GM18867 (cell line): ENCODE measurements around the gene PHF14.
"Not testable (repeated sequence)": the region's sequence is repeated elsewhere in the genome, so short reads cannot be mapped to it uniquely, and the experiment has no call there.

Source experiments
- ATAC-seq: cut with Tn5 transposase; IDR thresholded peaks from one replicate; pipeline ENCODE4 v1.9.1; 2021; ENCODE audit warnings: mild to moderate bottlenecking, moderate library complexity; ENCODE audit not compliant: unreplicated experiment

PHF14 gene, protein sequence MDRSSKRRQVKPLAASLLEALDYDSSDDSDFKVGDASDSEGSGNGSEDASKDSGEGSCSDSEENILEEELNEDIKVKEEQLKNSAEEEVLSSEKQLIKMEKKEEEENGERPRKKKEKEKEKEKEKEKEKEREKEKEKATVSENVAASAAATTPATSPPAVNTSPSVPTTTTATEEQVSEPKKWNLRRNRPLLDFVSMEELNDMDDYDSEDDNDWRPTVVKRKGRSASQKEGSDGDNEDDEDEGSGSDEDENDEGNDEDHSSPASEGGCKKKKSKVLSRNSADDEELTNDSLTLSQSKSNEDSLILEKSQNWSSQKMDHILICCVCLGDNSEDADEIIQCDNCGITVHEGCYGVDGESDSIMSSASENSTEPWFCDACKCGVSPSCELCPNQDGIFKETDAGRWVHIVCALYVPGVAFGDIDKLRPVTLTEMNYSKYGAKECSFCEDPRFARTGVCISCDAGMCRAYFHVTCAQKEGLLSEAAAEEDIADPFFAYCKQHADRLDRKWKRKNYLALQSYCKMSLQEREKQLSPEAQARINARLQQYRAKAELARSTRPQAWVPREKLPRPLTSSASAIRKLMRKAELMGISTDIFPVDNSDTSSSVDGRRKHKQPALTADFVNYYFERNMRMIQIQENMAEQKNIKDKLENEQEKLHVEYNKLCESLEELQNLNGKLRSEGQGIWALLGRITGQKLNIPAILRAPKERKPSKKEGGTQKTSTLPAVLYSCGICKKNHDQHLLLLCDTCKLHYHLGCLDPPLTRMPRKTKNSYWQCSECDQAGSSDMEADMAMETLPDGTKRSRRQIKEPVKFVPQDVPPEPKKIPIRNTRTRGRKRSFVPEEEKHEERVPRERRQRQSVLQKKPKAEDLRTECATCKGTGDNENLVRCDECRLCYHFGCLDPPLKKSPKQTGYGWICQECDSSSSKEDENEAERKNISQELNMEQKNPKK

DNA sequence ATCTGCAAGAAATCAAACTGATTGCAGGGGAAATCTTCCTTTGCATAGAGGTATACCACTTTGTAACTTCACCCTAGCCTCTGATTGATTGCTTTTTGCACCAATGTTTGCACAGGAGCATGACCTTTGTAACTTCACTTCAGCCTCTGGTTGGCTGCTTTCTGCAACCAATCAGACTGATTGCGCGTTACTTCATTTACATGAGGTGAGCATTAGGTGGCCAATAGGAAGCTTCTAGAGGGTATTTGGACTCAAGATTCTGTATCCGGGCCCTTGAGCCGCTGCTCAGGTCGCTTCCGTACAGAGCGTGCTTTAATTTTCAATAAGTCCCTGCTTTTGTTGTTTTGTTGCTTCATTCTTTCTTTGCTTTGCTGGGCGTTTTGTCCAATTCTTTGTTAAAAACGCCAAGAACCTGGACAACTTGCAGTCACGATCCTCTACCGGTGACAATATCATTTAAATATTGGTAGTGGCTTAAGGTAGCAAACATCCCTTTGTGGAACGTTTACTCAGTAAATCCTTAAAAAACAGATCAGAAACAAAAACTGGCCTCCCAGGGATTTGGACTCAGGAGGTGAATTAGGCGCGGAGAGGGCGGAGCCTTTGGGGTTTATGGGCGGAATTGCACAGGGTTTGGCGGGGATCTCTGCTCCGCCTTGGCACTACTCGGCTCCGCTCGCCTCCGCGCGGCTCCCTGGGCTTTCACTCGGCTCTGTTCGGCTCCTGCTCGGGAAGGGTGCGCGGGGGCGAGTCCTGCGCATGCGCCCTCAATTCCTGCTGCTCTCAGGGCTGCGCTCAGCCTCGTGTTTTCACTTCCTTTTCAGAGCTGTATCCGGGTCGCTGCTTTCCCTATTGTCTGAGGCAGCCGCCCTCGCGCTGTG, at the start of gene PHF14:
PHF14 (plus strand) TSS at position 812 of the 881 bp plus-strand sequence. CDS start 452 bp downstream, outside the sequence.
- peak; percentile 96 for ATAC-seq

DNA sequence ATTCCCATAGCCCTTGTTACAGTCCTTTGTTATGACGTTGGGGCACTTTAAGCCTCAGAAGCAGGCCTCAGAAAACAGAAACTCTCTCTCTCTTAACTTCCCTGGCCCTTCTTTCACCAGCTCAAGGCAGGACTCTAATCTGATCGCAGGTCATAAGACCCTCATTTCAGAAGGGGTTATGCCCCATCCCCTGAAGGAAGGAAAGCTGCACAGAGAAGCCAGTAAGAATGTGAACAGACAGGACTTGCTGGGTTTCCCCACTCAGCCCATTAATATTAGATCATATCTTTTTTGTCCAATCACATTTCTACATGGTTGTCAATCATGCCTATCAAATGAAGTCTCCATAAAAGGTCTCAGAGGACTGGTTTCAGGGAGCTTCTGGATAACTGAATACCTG, 49.3 kb upstream of the PHF14 start:
- ATAC-seq: no peak

DNA sequence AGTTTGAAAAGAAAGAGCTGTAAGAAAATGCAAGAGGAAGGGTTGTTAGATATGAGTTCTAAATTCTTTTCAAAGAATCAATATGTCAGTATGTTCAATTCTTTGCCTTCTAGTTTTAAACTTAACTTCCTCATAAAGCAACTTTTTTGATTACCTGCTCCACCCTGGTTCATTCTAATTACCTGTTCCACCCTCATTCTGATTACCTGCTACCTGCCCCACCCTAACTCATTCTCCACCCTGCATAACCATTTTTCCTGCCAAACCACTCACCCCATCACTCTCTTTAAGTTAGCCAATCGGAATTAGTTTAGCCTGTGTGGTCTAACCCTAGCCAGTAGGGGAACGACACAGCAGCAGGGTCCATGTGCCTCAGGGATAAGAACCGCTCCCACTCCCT, 45.5 kb upstream of the PHF14 start:
- ATAC-seq: not testable (repeated sequence)

DNA sequence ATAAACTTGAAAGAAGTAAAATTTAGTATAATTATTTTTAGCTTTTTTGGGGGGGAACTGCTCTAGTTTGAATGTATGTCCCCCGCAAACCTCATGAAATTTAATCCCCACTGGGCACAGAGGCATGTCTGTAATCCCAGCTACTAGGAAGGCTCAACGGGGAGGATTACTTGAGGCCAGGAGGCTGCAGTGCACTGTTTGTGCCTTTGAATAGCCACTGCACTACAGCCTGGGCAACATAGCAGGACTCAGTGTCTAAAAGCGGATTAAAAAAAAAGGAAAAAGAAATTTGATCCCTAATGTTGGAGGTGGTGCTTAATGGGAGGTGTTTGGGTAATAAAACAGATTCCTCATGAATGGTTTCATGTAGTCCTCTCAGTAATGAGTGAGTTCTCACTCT, 43.1 kb upstream of the PHF14 start:
- no peak for ATAC-seq

DNA sequence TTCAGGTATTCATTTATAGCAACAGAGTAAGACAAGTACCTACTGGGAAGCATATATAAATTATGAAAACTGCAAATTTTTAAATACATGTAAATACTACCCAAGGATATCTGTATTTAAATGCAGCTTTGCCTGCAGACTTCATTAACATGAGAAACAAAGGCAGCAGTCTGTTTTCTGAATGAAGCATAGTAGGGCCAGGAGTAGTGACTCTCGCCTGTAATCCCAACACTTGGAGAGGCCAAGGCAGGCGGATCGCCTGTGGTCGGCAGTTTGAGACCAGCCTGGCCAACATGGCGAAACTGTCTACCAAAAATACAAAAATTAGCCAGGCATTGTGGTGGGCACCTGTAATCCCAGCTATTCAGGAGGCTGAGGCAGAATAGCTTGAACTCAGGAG, 42.5 kb upstream of the PHF14 start:
- no peak for ATAC-seq

DNA sequence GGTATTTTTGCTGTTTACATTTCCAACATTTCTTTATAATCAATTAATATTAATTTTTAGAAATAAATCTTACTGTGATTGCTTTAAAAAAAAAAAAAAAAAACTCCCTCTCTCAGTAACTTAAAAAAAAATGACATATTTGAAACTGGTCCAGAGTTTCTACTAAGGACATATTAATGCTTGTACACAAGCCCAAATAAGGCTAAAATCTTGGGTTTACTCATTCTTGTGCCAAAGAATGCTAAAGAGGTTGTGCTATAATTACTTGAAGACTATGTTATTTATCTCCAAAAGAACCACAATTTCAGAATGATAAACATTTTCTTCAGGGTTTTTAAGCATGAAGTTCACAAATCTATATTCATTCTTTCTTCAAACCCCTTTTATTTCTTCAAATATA, 39.4 kb upstream of the PHF14 start:
- no peak for ATAC-seq

DNA sequence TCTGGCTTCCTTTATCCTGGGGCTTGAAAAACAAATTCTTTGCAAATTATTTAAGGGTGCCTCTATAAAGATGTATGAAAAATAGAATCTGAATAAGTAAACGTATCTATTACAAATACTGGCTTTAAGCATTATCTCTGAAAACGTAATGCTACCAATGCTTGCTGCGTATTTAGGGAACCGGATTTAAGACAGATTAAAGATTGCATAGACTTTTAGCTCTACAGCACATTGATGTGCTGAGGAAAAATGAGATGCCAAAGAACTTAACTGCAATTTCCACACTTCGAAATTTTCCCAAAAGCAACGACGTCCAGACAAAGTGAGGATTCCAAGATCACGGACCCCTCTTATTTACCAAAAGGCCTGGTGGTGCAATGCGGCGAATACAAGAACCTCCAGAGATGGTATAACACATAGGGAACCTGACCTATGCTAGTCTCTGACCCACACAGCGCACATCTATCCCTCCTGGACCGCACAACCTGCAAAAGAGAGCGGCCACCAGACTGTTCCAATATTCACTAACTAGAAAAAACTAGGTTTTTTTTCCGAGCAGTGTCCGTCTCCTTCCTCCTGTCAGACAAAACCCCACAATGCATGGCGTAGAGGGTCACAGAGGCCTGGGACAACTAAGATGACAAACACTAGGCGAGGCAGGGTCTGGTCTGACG, 34.3 kb upstream of the PHF14 start:
- peak; percentile 0 for ATAC-seq

DNA sequence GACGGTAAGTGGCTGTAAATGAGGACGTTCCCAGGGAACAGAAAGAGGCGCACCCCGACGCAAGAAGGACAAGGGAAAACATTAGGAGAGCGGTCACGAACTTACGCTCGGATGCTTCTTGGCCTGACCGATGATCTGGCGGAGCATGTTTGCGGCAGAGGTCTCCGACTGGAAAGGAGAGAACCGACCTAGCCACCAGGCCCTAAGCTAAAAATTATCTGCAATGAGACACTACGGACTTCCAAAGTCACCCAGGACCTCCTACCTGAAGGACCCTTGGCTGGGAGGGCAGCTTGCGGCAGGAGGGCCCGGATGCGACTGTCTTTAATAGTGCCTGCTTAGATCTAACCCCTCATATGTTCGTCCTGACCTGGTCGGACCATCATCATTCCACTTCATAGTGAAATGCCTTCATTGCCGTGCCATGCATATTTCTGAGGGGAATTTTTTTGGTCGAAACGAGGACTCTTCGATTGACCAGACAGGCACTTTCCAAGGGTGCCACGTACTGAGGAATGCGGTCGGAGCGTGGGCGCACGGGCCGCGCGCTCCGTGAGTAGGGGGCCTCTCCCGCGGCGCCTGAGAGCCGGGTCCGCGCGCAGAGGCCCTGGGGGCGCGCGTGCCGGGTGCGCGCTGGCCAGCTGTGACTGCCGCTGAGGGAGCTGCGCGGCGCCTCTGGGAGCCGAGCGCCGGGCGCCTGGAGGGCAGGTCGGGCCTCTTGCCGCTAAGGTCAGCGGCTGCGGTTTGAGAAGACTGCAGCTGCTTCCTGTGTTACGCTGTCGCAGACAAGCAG, 33.6 kb upstream of the PHF14 start:
- peak; percentile 92 for ATAC-seq

DNA sequence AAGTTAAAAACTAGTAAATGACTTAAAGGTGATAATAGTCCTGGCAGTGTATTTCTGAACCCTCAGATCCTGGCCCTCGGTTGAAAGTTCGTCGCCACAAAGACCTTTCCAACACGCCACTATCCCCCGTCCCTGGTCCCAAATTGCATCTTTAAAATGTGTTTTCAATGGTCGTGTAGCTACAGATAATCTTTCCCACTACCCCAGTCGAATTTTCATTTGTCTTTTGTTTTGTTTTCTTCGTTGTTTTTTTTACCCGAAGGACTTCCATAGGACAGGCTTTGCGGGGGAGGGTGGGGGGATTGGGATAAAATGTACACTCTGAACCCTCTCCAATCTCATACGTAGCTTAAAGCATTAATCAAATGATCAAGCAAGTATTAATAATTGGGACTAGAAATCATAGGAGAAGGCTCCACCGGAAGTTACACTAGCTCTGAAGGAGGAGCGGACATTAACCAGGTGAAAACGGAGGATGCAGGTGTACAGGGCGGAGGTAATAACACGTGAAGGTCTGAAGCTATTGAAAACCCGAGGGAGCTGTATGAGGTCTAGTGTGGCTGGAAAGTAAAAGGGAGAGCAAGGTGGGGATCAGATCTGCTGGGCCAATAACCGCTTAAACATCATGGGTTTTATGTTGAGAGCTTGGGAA, 32.8 kb upstream of the PHF14 start:
- no peak for ATAC-seq

DNA sequence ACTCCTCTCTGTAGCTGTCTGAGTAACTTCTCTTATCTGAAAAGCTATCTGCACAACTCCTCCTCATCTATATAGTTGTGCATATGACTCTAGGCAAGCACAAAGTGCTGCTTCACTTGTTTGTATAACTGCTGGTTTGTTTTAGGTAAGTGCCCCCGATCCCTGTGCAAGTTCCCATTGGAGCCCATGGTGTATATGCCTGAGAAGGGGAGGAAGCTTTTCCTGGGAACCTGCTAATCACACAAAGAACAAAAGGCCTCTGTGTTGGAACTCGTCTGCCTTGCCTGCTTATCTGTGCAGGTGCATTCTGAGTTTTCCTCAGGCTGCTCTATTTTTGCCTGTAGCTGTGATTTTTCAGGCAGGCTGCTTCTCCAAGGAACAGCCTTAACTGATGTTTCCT, 23.2 kb upstream of the PHF14 start:
- no peak for ATAC-seq

DNA sequence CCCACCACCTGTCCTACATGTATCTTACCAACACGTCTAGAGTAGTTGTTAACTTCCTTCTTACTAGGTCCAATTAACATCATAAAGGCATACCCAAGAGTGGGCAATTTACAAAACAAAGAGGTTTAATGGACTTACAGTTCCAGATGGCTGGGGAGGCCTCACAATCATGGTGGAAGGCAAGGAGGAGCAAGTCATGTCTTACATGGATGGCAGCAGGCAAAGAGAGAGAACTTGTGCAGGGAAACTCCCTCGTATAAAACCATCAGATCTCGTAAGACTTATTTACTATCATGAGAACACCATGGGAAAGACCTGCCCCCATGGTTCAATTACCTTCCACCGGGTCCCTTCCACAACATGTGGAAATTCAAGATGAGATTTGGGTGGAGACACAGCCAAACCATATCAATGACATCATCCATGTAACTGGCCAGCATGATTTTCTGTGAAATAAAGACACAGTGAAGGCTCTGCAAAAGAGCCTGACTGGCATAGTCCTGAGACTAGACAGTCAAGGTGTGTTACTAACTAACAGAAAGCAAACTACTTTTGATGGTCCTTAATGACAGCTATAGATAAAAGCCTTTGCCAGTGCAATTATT, 22.6 kb upstream of the PHF14 start:
- not testable (repeated sequence) for ATAC-seq

DNA sequence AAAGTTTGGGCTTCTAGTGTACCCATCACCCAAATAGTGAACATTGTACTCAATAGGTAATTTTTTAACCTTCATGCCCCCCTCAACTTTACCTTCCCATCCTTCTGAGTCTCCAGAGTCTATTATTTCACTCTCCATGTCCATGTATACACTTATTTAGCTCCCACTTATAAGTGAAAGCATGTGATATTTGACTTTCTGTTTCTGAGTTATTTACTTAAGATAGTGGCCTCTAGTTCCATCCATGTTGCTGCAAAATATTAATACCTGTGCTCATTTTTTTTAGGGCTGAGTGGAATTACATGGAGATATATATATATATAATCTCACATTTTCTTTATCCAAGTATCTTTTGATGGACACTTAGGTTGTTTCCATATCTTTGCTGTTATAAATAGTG, 21.1 kb upstream of the PHF14 start:
- peak; percentile 11 for ATAC-seq

DNA sequence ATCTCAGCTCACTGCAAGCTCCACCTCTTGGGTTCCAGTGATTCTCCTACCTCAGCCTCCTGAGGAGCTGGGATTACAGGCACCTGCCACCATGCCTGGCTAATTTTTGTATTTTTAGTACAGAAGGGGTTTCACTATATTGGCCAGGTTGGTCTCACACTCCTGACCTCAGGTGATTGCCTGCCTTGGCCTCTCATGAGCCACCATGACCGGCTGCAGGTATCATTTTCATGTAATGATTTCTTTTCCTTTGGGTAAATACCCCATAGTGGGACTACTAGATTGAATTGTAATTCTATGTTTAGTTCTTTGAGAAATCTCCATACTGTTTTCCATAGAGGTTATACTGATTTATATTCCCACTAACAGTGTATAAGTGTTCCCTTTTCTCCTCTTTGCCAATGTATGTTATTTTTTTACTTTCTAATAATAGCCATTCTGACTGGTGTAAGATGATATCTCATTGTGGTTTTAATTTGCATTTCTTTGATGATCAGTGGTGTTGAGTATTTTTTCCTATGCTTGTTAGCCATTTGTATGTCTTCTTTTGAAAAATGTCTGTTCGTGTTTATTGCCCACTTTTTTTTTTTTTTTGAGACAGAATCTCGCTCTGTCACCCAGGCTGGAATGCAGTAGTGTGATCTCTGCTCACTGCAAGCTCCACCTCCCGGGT, 20.5 kb upstream of the PHF14 start:
- peak; percentile 60 for ATAC-seq

DNA sequence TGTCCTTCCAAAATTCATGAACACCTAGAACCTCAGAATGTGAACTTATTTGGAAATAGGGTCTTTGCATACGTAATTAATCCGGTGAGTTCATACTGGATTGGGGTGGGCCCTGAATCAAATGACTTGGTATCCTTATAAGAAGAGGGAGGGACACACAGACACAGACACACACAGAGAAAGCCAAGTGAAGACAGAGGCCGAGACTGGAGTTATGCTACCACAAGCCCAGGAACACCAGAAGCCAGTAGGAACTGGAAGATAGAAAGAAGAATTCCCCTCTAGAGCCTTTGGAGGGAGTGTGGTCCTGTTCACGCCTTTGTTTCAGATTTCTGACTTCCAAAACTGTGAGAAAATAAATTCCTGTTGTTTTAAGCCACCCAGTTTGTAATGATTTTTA, 17.1 kb upstream of the PHF14 start:
- ATAC-seq: no peak

DNA sequence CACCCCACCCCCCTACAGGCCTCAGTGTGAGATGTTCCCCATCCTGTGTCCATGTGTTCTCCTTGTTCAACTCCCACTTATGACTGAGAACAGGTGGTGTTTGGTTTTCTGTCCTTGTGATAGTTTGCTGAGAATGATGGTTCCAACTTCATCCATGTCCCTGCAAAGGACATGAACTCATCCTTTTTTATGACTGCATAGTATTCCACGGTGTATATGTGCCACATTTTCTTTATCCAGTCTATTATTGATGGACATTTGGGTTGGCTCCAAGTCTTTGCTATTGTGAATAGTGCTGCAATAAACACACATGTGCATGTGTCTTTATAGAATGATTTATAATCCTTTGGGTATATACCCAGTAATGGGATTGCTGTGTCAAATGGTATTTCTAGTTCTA, 13.4 kb upstream of the PHF14 start:
- ATAC-seq: not testable (repeated sequence)

DNA sequence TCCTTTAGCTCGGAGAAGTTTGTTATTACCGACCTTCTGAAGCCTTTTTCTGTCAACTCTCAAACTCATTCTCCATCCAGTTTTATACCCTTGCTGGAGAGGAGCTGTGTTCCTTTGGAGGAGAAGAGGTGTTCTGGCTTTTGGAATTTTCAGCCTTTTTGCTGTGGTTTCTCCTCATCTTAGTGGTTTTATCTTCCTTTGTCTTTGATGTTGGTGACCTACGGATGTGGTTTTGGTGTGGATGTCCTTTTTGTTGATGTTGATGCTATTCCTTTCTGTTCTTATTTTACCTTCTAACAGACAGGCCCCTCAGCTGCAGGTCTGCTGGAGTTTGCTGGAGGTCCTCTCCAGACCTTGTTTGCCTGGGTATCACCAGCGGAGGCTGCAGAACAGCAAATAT, 8.7 kb upstream of the PHF14 start:
- ATAC-seq: not testable (repeated sequence)

DNA sequence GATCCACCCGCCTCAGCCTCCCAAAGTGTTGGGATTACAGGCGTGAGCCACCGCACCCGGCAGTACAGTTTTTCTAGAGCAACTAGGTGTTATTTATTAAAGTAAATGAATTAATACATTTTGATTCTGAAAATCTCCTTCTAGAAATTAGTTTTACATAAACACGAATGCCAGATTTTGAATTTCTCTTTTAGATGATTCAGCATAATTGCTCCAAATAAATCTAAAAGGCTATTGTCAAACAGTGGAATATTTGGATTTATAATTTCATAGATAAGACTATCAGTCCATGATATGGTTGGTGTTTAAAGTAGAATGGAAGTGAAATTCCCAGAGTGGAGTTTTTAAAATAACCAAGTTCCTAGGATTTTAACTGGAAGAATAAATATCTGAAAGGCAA, 1.5 kb upstream of the PHF14 start:
- no peak for ATAC-seq
